Astrocyte (in vitro differentiated cells and primary cell): ENCODE results near the gene TOP2B. TPM values are rescaled to one million over a fixed set of nuclear protein-coding genes. Genes with fewer than 3 reads are reported as not detected.

Experiments
- DNase-seq: peaks from one replicate; pipeline ENCODE4 v3.0.0-alpha.2; 2010; ENCODE audit warnings: low read depth
- FAIRE-seq: peaks from 2 replicates; lab custom pipeline; 2011; peaks lifted over from hg19 to GRCh38; lab: Jason Lieb, UNC
- H2AFZ ChIP-seq: 2 replicates; pipeline ENCODE4 v1.6.0; 2012; ENCODE audit warnings: low read depth, low read length, inconsistent platforms
- H3K27ac ChIP-seq: 2 replicates; pipeline ENCODE4 v1.5.1; 2011; ENCODE audit warnings: low read depth, low read length, inconsistent platforms
- H3K27me3 ChIP-seq: 2 replicates; pipeline ENCODE4 v1.6.0; 2011; ENCODE audit warnings: low read length, inconsistent platforms; ENCODE audit not compliant: insufficient read depth
- H3K36me3 ChIP-seq: 2 replicates; pipeline ENCODE4 v1.5.1; 2011; ENCODE audit warnings: low read length, inconsistent platforms; ENCODE audit not compliant: insufficient read depth
- H3K4me1 ChIP-seq: 2 replicates; pipeline ENCODE4 v1.5.1; 2011; ENCODE audit warnings: low read length, inconsistent platforms; ENCODE audit not compliant: insufficient read depth
- H3K4me2 ChIP-seq: 2 replicates; pipeline ENCODE4 v1.6.0; 2012; ENCODE audit warnings: low read length, inconsistent platforms
- H3K4me3 ChIP-seq: 2 replicates; pipeline ENCODE4 v1.5.1; 2011; ENCODE audit warnings: low read depth, mild to moderate bottlenecking, low read length, inconsistent platforms; ENCODE audit not compliant: insufficient read depth
- H3K79me2 ChIP-seq: 2 replicates; pipeline ENCODE4 v1.6.0; 2012; ENCODE audit warnings: mild to moderate bottlenecking, low read length, inconsistent platforms; ENCODE audit not compliant: insufficient read depth
- H3K9ac ChIP-seq: 2 replicates; pipeline ENCODE4 v1.6.0; 2012; ENCODE audit warnings: mild to moderate bottlenecking, low read length, inconsistent platforms
- H3K9me3 ChIP-seq: 2 replicates; pipeline ENCODE4 v1.5.1; 2012; ENCODE audit warnings: low read depth, mild to moderate bottlenecking, low read length, inconsistent platforms; ENCODE audit not compliant: insufficient read depth
- H4K20me1 ChIP-seq: 2 replicates; pipeline ENCODE4 v1.6.0; 2012; ENCODE audit warnings: low read length, inconsistent platforms; ENCODE audit not compliant: insufficient read depth
- H3K27ac Mint-ChIP-seq: one replicate; pipeline ENCODE4 v1.8.0; 2021; ENCODE audit warnings: mild to moderate bottlenecking, mixed read lengths; ENCODE audit not compliant: unreplicated experiment
- H3K27me3 Mint-ChIP-seq: one replicate; pipeline ENCODE4 v1.8.0; 2021; ENCODE audit warnings: low read depth, mixed read lengths; ENCODE audit not compliant: unreplicated experiment
- H3K36me3 Mint-ChIP-seq: one replicate; pipeline ENCODE4 v1.8.0; 2021; ENCODE audit warnings: low read depth, mixed read lengths; ENCODE audit not compliant: unreplicated experiment
- H3K4me1 Mint-ChIP-seq: one replicate; pipeline ENCODE4 v1.8.0; 2021; ENCODE audit warnings: low read depth, mixed read lengths; ENCODE audit not compliant: unreplicated experiment
- H3K4me3 Mint-ChIP-seq: one replicate; pipeline ENCODE4 v1.8.0; 2021; ENCODE audit warnings: mild to moderate bottlenecking, moderate library complexity, mixed read lengths; ENCODE audit not compliant: unreplicated experiment
- H3K9me3 Mint-ChIP-seq: one replicate; pipeline ENCODE4 v1.8.0; 2021; ENCODE audit warnings: mild to moderate bottlenecking, mixed read lengths; ENCODE audit not compliant: unreplicated experiment
- EZH2 ChIP-seq: IDR thresholded peaks from 2 replicates; pipeline ENCODE4 v1.6.1; 2012; ENCODE audit warnings: mild to moderate bottlenecking, low read length, inconsistent platforms; ENCODE audit not compliant: insufficient read depth
- total RNA-seq: library from RNA; stranded (reverse); gene quantifications from 2 replicates; pipeline ENCODE4 v1.2.1, GENCODE V29; 2021
- TF ChIP-seq, protein P1 (sequence below): IDR thresholded peaks from 2 replicates; pipeline ENCODE4 v1.5.1; 2011; ENCODE audit warnings: low read depth, mild to moderate bottlenecking, inconsistent platforms, low read length, moderate library complexity; ENCODE audit not compliant: insufficient read depth

The TOP2B gene
- total RNA-seq, 1 donor from 2014 or later, result 91.4 TPM

- FAIRE-seq, result no peak
- H3K27me3 ChIP-seq, result no peaks in the 10 kb centered on the region
- H3K79me2 ChIP-seq, result no peaks in the 10 kb centered on the region
- H3K9me3 Mint-ChIP-seq, result no peaks in the 10 kb centered on the region
- H3K9me3 ChIP-seq, result no peaks in the 10 kb centered on the region
- H3K36me3 ChIP-seq, result no peaks in the 10 kb centered on the region
- no peaks in the 10 kb centered on the region for H3K4me1 ChIP-seq
- H4K20me1 ChIP-seq, result no peaks in the 10 kb centered on the region
- no peak overlapping the region for H3K9ac ChIP-seq
- H3K36me3 Mint-ChIP-seq, result no peaks in the 10 kb centered on the region
- H3K27ac ChIP-seq, result no peak overlapping the region
- no peak overlapping the region for H2AFZ ChIP-seq
- H3K27ac Mint-ChIP-seq, result no peak overlapping the region
- H3K4me3 Mint-ChIP-seq, result no peak overlapping the region
- TF ChIP-seq, protein P1, sequence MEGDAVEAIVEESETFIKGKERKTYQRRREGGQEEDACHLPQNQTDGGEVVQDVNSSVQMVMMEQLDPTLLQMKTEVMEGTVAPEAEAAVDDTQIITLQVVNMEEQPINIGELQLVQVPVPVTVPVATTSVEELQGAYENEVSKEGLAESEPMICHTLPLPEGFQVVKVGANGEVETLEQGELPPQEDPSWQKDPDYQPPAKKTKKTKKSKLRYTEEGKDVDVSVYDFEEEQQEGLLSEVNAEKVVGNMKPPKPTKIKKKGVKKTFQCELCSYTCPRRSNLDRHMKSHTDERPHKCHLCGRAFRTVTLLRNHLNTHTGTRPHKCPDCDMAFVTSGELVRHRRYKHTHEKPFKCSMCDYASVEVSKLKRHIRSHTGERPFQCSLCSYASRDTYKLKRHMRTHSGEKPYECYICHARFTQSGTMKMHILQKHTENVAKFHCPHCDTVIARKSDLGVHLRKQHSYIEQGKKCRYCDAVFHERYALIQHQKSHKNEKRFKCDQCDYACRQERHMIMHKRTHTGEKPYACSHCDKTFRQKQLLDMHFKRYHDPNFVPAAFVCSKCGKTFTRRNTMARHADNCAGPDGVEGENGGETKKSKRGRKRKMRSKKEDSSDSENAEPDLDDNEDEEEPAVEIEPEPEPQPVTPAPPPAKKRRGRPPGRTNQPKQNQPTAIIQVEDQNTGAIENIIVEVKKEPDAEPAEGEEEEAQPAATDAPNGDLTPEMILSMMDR, result no peak
- no peak for TF ChIP-seq EZH2
- no peak overlapping the region for H3K4me2 ChIP-seq
- no peak overlapping the region for H3K4me3 ChIP-seq
- peaks cover 2% of the 10 kb centered on the region for H3K27me3 Mint-ChIP-seq
- no peaks in the 10 kb centered on the region for H3K4me1 Mint-ChIP-seq
- no peak for DNase-seq
Observed at GRCh38 chr3:25706213-25706612, 41.5 kb upstream of the TOP2B start.

DNA sequence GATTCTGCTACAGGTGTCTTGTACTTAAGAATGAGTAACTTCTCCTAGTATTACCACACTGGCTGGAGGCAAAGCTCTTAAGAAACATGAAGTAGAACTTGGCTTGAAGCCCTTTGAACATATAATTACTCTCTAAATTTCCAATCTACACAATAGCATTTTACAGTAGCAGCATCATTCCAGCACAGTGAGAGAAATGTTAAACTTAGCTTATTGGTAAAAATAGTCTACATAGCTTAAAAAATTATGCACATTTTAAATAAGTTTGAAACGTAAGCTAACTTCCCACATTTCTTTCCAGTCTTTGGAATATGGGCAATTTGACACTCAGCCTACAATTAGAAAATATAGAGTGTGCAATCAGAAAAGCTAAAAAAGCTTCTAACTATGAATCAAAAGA is 32.8 kb upstream of the TOP2B start:
- no peaks in the 10 kb centered on the region for H3K36me3 ChIP-seq
- no peak overlapping the region for H3K4me3 Mint-ChIP-seq
- H3K9me3 Mint-ChIP-seq, result no peaks in the 10 kb centered on the region
- H2AFZ ChIP-seq, result no peak overlapping the region
- no peaks in the 10 kb centered on the region for H3K27me3 ChIP-seq
- no peaks in the 10 kb centered on the region for H3K36me3 Mint-ChIP-seq
- no peak overlapping the region for H3K27ac ChIP-seq
- H3K4me1 ChIP-seq, result no peaks in the 10 kb centered on the region
- no peak overlapping the region for H3K27ac Mint-ChIP-seq
- peaks cover 5% of the 10 kb centered on the region for H3K27me3 Mint-ChIP-seq
- no peak overlapping the region for H3K4me2 ChIP-seq
- no peaks in the 10 kb centered on the region for H3K79me2 ChIP-seq
- no peaks in the 10 kb centered on the region for H4K20me1 ChIP-seq
- H3K4me1 Mint-ChIP-seq, result no peaks in the 10 kb centered on the region
- H3K9ac ChIP-seq, result no peak overlapping the region
- no peak for TF ChIP-seq EZH2
- TF ChIP-seq, protein P1, result no peak
- FAIRE-seq, result no peak
- H3K9me3 ChIP-seq, result no peaks in the 10 kb centered on the region
- DNase-seq, result no peak
- no peak overlapping the region for H3K4me3 ChIP-seq

- H3K9ac ChIP-seq, result no peak overlapping the region
- TF ChIP-seq, protein P1, result no peak
- no peak for TF ChIP-seq EZH2
- H3K9me3 ChIP-seq, result no peaks in the 10 kb centered on the region
- no peak overlapping the region for H3K4me3 ChIP-seq
- no peaks in the 10 kb centered on the region for H4K20me1 ChIP-seq
- no peak overlapping the region for H3K27ac Mint-ChIP-seq
- no peaks in the 10 kb centered on the region for H3K36me3 ChIP-seq
- H3K79me2 ChIP-seq, result no peaks in the 10 kb centered on the region
- no peak overlapping the region for H3K4me3 Mint-ChIP-seq
- H3K4me2 ChIP-seq, result no peak overlapping the region
- no peaks in the 10 kb centered on the region for H3K9me3 Mint-ChIP-seq
- H3K27me3 ChIP-seq, result no peaks in the 10 kb centered on the region
- no peaks in the 10 kb centered on the region for H3K36me3 Mint-ChIP-seq
- FAIRE-seq (no peak), DNase-seq (no peak)
- peaks cover 9% of the 10 kb centered on the region for H3K27me3 Mint-ChIP-seq
- H2AFZ ChIP-seq, result no peak overlapping the region
- H3K4me1 Mint-ChIP-seq, result no peaks in the 10 kb centered on the region
- no peaks in the 10 kb centered on the region for H3K4me1 ChIP-seq
- no peak overlapping the region for H3K27ac ChIP-seq
Observed at GRCh38 chr3:25695731-25696420, 31.2 kb upstream of the TOP2B start.
